ENCODE measurements around the gene CCNJL.

CCNJL gene

DNA sequence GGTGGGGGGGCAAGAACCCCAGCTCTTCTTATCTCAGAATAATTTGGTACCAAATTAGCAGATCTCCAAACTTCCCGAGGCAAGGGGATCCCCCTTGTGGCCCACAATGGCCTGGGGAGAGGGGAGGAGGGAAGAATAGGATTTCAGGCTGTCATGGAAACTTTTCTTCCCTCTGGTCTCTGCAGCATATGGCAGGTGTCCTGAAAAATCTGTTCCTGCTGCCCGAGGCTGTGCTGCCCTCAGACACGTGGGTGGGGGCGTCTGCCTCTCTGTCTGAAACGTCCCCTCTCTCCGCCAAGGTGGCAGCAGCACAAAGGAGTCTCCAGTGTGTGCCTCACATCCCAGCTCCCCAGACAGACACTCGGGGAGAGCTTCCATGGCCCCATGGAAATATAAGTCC lies 34.0 kb downstream of the CCNJL start:
- Histone ChIP-seq H3K27ac (ENCODE audit: low read depth, low read length) (no peak overlapping the region), H3K4ac (ENCODE audit: low read depth, low read length) (no peak overlapping the region), H2AK5ac (ENCODE audit: low read length) (no peak overlapping the region), H3K4me3 (ENCODE audit: low read depth, low read length) (no peak overlapping the region), H3K4me2 (ENCODE audit: low read length) (no peak overlapping the region), H4K12ac (ENCODE audit: low read depth, low read length) (no peak overlapping the region), H2BK120ac (ENCODE audit: insufficient read depth, low read length, poor library complexity) (peak overlapping the region; percentile 52), H3K27me3 (ENCODE audit: insufficient read depth, low read length) (no peaks in the 10 kb centered on the region), H2BK5ac (ENCODE audit: low read depth, low read length, poor library complexity) (no peak overlapping the region), H3K9ac (ENCODE audit: low read length) (no peak overlapping the region), H2BK12ac (ENCODE audit: low read length) (no peak overlapping the region), H3K9me3 (ENCODE audit: insufficient read depth, low read depth, low read length) (peaks cover 1% of the 10 kb centered on the region), H3K14ac (ENCODE audit: low read length) (no peak overlapping the region), H3K36me3 (ENCODE audit: control insufficient read depth in 1 of 2, insufficient read depth in 2 of 2, low read length in 2 of 2) (peaks cover 12 to 15% of the 10 kb centered on the region in 2 experiments), H4K8ac (ENCODE audit: low read depth, low read length) (no peak overlapping the region), H2AFZ (ENCODE audit: insufficient read depth, low read length, poor library complexity) (no peak overlapping the region), H3K23ac (ENCODE audit: low read length) (no peak overlapping the region), H3K4me1 (ENCODE audit: control insufficient read depth in 1 of 2, insufficient read depth in 2 of 2, low read length in 2 of 2) (peaks cover 22 to 27% of the 10 kb centered on the region in 2 experiments), H3K18ac (ENCODE audit: low read length) (no peak overlapping the region), H3K79me2 (ENCODE audit: control insufficient read depth, insufficient read depth, low read length, poor library complexity) (no peaks in the 10 kb centered on the region), H3K79me1 (ENCODE audit: low read length) (peaks cover 9% of the 10 kb centered on the region), H4K91ac (ENCODE audit: low read depth, low read length) (peak overlapping the region; percentile 46)
- no CpG with 5 or more reads among the region's 7 CpGs for WGBS (ENCODE audit: extremely low coverage, insufficient coverage, insufficient read length)
- DNase-seq = no peak

GRCh38 chr5:160274483-160274931 lies 37.9 kb downstream of the CCNJL start:
- no peak overlapping the region for H2BK5ac ChIP-seq (ENCODE audit: low read depth, low read length, poor library complexity)
- peaks cover 25% of the 10 kb centered on the region for H3K79me1 ChIP-seq (ENCODE audit: low read length)
- H3K14ac ChIP-seq (ENCODE audit: low read length) = no peak overlapping the region
- no peak overlapping the region for H3K9ac ChIP-seq (ENCODE audit: low read length)
- H3K18ac ChIP-seq (ENCODE audit: low read length) = no peak overlapping the region
- no peak overlapping the region for H2AFZ ChIP-seq (ENCODE audit: insufficient read depth, low read length, poor library complexity)
- no peak overlapping the region for H4K12ac ChIP-seq (ENCODE audit: low read depth, low read length)
- no peak overlapping the region for H4K8ac ChIP-seq (ENCODE audit: low read depth, low read length)
- H3K36me3 ChIP-seq (ENCODE audit: control insufficient read depth in 1 of 2, insufficient read depth in 2 of 2, low read length in 2 of 2) = peaks cover 4 to 6% of the 10 kb centered on the region in 2 experiments
- H3K27me3 ChIP-seq (ENCODE audit: insufficient read depth, low read length) = no peaks in the 10 kb centered on the region
- no peak overlapping the region for H3K4me2 ChIP-seq (ENCODE audit: low read length)
- H3K23ac ChIP-seq (ENCODE audit: low read length) = no peak overlapping the region
- no peak overlapping the region for H3K4me3 ChIP-seq (ENCODE audit: low read depth, low read length)
- peaks cover 4% of the 10 kb centered on the region for H3K79me2 ChIP-seq (ENCODE audit: control insufficient read depth, insufficient read depth, low read length, poor library complexity)
- no peak overlapping the region for H4K91ac ChIP-seq (ENCODE audit: low read depth, low read length)
- H3K9me3 ChIP-seq (ENCODE audit: insufficient read depth, low read depth, low read length) = peaks cover 1% of the 10 kb centered on the region
- WGBS (ENCODE audit: extremely low coverage, insufficient coverage, insufficient read length) = no CpG with 5 or more reads among the region's 5 CpGs
- H2BK120ac ChIP-seq (ENCODE audit: insufficient read depth, low read length, poor library complexity) = no peak overlapping the region
- H3K27ac ChIP-seq (ENCODE audit: low read depth, low read length) = peak overlapping the region; percentile 53
- H2BK12ac ChIP-seq (ENCODE audit: low read length) = no peak overlapping the region
- no peak overlapping the region for H3K4ac ChIP-seq (ENCODE audit: low read depth, low read length)
- peaks cover 29 to 38% of the 10 kb centered on the region in 2 experiments for H3K4me1 ChIP-seq (ENCODE audit: control insufficient read depth in 1 of 2, insufficient read depth in 2 of 2, low read length in 2 of 2)
- H2AK5ac ChIP-seq (ENCODE audit: low read length) = no peak overlapping the region
- no peak for DNase-seq

- H3K14ac ChIP-seq (ENCODE audit: low read length) = no peak overlapping the region
- H2BK5ac ChIP-seq (ENCODE audit: low read depth, low read length, poor library complexity) = no peak overlapping the region
- H3K9ac ChIP-seq (ENCODE audit: low read length) = no peak overlapping the region
- no peak overlapping the region for H4K8ac ChIP-seq (ENCODE audit: low read depth, low read length)
- no peak overlapping the region for H4K12ac ChIP-seq (ENCODE audit: low read depth, low read length)
- peaks cover 4% of the 10 kb centered on the region for H3K79me2 ChIP-seq (ENCODE audit: control insufficient read depth, insufficient read depth, low read length, poor library complexity)
- no peak for DNase-seq
- H2AK5ac ChIP-seq (ENCODE audit: low read length) = no peak overlapping the region
- H3K4me1 ChIP-seq (ENCODE audit: control insufficient read depth in 1 of 2, insufficient read depth in 2 of 2, low read length in 2 of 2) = peaks cover 34 to 40% of the 10 kb centered on the region in 2 experiments
- H2BK120ac ChIP-seq (ENCODE audit: insufficient read depth, low read length, poor library complexity) = peak overlapping the region; percentile 15
- H3K23ac ChIP-seq (ENCODE audit: low read length) = no peak overlapping the region
- H3K4me3 ChIP-seq (ENCODE audit: low read depth, low read length) = no peak overlapping the region
- no peak overlapping the region for H3K4me2 ChIP-seq (ENCODE audit: low read length)
- H2BK12ac ChIP-seq (ENCODE audit: low read length) = no peak overlapping the region
- no peaks in the 10 kb centered on the region for H3K27me3 ChIP-seq (ENCODE audit: insufficient read depth, low read length)
- no peak overlapping the region for H2AFZ ChIP-seq (ENCODE audit: insufficient read depth, low read length, poor library complexity)
- WGBS (ENCODE audit: extremely low coverage, insufficient coverage, insufficient read length) = no CpG with 5 or more reads among the region's 2 CpGs
- H3K4ac ChIP-seq (ENCODE audit: low read depth, low read length) = no peak overlapping the region
- peak overlapping the region; percentile 98 for H3K27ac ChIP-seq (ENCODE audit: low read depth, low read length)
- H3K9me3 ChIP-seq (ENCODE audit: insufficient read depth, low read depth, low read length) = no peaks in the 10 kb centered on the region
- no peak overlapping the region for H3K18ac ChIP-seq (ENCODE audit: low read length)
- peaks cover 10 to 12% of the 10 kb centered on the region in 2 experiments for H3K36me3 ChIP-seq (ENCODE audit: control insufficient read depth in 1 of 2, insufficient read depth in 2 of 2, low read length in 2 of 2)
- H3K79me1 ChIP-seq (ENCODE audit: low read length) = peaks cover 28% of the 10 kb centered on the region
- no peak overlapping the region for H4K91ac ChIP-seq (ENCODE audit: low read depth, low read length)
Observed at GRCh38 chr5:160272889-160273288, 39.5 kb downstream of the CCNJL start.

- Histone ChIP-seq H2BK120ac (ENCODE audit: insufficient read depth, low read length, poor library complexity) (peak overlapping the region; percentile 94), H3K23ac (ENCODE audit: low read length) (no peak overlapping the region), H3K36me3 (ENCODE audit: control insufficient read depth in 1 of 2, insufficient read depth in 2 of 2, low read length in 2 of 2) (peaks cover 10 to 12% of the 10 kb centered on the region in 2 experiments), H3K9me3 (ENCODE audit: insufficient read depth, low read depth, low read length) (no peaks in the 10 kb centered on the region), H3K79me1 (ENCODE audit: low read length) (peaks cover 28% of the 10 kb centered on the region), H3K14ac (ENCODE audit: low read length) (peak overlapping the region; percentile 76), H3K4me2 (ENCODE audit: low read length) (peak overlapping the region; percentile 23), H3K4me3 (ENCODE audit: low read depth, low read length) (no peak overlapping the region), H3K79me2 (ENCODE audit: control insufficient read depth, insufficient read depth, low read length, poor library complexity) (peaks cover 4% of the 10 kb centered on the region), H3K4me1 (ENCODE audit: control insufficient read depth in 1 of 2, insufficient read depth in 2 of 2, low read length in 2 of 2) (peaks cover 34 to 40% of the 10 kb centered on the region in 2 experiments), H3K9ac (ENCODE audit: low read length) (no peak overlapping the region), H4K8ac (ENCODE audit: low read depth, low read length) (peak overlapping the region; percentile 68), H2AFZ (ENCODE audit: insufficient read depth, low read length, poor library complexity) (no peak overlapping the region), H2BK12ac (ENCODE audit: low read length) (peak overlapping the region; percentile 80), H3K18ac (ENCODE audit: low read length) (no peak overlapping the region), H2AK5ac (ENCODE audit: low read length) (no peak overlapping the region), H3K27me3 (ENCODE audit: insufficient read depth, low read length) (no peaks in the 10 kb centered on the region), H2BK5ac (ENCODE audit: low read depth, low read length, poor library complexity) (peak overlapping the region; percentile 92), H3K4ac (ENCODE audit: low read depth, low read length) (no peak overlapping the region), H3K27ac (ENCODE audit: low read depth, low read length) (peak overlapping the region; percentile 98), H4K91ac (ENCODE audit: low read depth, low read length) (peak overlapping the region; percentile 98), H4K12ac (ENCODE audit: low read depth, low read length) (no peak overlapping the region)
- DNase-seq = no peak
- WGBS (ENCODE audit: extremely low coverage, insufficient coverage, insufficient read length) = no CpG with 5 or more reads among the region's 3 CpGs
Observed at GRCh38 chr5:160272264-160272663, 40.1 kb downstream of the CCNJL start.
